ENCODE data around the gene NRCAM.

DNA sequence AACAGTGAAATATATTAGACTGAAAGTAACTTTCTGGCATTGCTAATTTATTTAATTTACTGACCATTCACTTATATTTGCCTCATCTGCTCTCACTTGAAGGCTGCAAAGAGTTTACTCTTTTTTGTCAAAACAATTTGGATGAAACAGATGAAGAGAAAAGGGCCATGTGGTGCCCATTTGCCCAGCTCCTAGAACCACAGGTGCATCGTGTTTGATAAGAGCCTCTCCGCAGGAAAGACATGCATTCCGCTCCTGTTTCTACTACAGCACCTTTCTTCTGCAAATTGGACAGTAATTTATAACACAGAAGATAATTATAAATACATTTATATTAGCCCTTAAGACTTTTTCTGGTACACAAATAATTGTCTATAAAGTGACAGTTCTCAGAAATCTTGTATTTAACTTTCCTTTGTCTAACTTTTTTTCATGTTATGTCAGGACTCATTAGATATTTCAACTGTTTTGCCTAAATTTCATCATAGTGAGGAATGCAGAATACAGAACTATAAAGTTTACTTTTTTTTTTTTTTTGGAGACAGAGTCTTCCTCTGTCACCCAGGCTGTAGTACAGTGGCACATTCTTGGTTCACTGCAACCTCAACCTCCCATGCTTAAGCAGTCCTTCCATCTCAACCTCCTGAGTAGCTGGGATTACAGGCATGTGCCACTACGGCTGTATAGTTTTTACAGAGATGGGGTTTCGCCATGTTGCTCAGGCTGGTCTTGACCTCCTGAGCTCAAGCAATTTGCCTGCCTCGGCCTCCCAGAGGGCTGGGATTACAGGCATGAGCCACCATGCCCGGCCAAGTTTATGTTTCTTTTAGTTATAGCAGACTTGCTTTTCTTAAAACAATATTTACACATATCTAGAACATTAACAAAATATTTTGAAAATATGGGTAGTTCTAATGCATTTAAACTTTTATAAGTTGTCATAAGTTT is 326.9 kb downstream of the NRCAM start:
- TF ChIP-seq, protein P1, sequence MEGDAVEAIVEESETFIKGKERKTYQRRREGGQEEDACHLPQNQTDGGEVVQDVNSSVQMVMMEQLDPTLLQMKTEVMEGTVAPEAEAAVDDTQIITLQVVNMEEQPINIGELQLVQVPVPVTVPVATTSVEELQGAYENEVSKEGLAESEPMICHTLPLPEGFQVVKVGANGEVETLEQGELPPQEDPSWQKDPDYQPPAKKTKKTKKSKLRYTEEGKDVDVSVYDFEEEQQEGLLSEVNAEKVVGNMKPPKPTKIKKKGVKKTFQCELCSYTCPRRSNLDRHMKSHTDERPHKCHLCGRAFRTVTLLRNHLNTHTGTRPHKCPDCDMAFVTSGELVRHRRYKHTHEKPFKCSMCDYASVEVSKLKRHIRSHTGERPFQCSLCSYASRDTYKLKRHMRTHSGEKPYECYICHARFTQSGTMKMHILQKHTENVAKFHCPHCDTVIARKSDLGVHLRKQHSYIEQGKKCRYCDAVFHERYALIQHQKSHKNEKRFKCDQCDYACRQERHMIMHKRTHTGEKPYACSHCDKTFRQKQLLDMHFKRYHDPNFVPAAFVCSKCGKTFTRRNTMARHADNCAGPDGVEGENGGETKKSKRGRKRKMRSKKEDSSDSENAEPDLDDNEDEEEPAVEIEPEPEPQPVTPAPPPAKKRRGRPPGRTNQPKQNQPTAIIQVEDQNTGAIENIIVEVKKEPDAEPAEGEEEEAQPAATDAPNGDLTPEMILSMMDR (IDR thresholded peaks at IDR 0.05; ENCODE audit: insufficient read depth, low read length, poor library complexity, severe bottlenecking): no peak
- TF ChIP-seq EZH2phosphoT487 (conservative IDR thresholded peaks at IDR 0.05; ENCODE audit: low read length): no peak

All from SU-DHL-6 (cell line).